Measurements from ENCODE around the gene KLHL14. TPM values are rescaled to one million over a fixed set of nuclear protein-coding genes. Genes with fewer than 3 reads are reported as not detected.
"Not testable (repeated sequence)": the region's sequence is repeated elsewhere in the genome, so short reads cannot be mapped to it uniquely, and the experiment has no call there.

KLHL14 gene
- total and polyA plus RNA-seq, 2 donors (not counting 1 experiment from before 2014, with no cell fraction given), result 18.5 to 42.5 TPM

DNA sequence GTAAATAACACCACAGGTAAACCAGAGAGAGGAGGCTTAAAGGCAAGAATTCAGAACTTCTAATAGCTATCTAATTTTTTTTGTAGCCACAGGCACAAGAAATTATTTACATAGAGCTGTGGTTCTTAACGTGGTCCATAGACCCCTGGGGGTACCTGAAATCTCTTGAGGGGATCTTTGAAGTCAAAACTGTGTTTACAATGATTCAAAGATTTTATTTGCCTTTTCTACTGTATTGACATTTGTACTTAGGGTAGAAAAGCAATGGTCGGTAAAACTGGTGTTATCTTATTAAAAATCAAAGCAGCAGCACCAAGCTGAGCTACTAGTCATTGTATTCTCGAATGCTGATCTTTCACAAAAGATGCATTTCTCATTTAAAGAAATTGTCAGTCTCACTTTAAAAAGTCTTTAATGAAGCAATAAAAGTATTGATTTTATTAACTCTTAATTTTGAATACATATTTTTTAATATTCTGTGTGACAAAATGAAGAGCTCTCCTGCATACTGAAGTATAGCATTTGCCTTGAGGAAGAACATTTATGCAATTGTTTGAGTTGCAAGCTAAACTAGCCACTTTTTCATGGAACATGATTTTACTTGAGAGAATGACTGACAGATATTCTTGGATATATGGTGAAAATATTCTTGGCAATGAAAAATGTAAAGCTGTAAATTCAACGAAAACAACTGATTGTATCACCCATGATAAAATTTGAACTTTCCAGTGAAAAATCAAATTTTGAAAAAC, 25.6 kb upstream of the KLHL14 start:
- Histone ChIP-seq H3K9ac (ENCODE audit: low read length) (no peak overlapping the region), H3K36me3 (replicated peaks in 1 of 2; ENCODE audit: control extremely low read depth in 1 of 2, control insufficient read depth in 1 of 2, extremely low read depth in 1 of 2, insufficient read depth in 2 of 2, low read length in 1 of 2) (no peaks in the 10 kb centered on the region), H4K20me1 (ENCODE audit: control insufficient read depth, insufficient read depth, low read length, poor library complexity, severe bottlenecking) (no peaks in the 10 kb centered on the region), H3K27ac (ENCODE audit: low read length in 2 of 2) (no peak overlapping the region), H2AFZ (ENCODE audit: insufficient read depth, low read depth, low read length, poor library complexity, severe bottlenecking) (no peak overlapping the region), H3K79me2 (ENCODE audit: control insufficient read depth, insufficient read depth, low read length) (no peaks in the 10 kb centered on the region), H3K4me2 (replicated peaks; ENCODE audit: low read depth, low read length, poor library complexity, severe bottlenecking) (no peak overlapping the region), H3K9me3 (ENCODE audit: control extremely low read depth in 1 of 3, control insufficient read depth in 2 of 3, insufficient read depth in 1 of 3, low read length in 2 of 3) (peaks cover 2 to 11% (median 7%) of the 10 kb centered on the region in 3 donors), H3K4me1 (ENCODE audit: control insufficient read depth in 2 of 2, insufficient read depth in 2 of 2, low read length in 2 of 2) (peaks cover 32 to 34% of the 10 kb centered on the region in 2 donors), H3K27me3 (replicated peaks in 1 of 4; ENCODE audit: control extremely low read depth in 1 of 4, control insufficient read depth in 3 of 4, insufficient read depth in 4 of 4, low read length in 3 of 4) (no peaks in the 10 kb centered on the region), H3K4me3 (ENCODE audit: control extremely low read depth in 1 of 5, extremely low read depth in 1 of 5, insufficient read depth in 1 of 5, low read depth in 2 of 5, low read length in 4 of 5) (no peak overlapping the region)
- Mint-ChIP-seq H3K9me3 (ENCODE audit: insufficient read depth) (peaks cover 5% of the 10 kb centered on the region), H3K27me3 (no peaks in the 10 kb centered on the region), H3K27ac (no peak overlapping the region), H3K4me1 (peaks cover 55% of the 10 kb centered on the region), H3K4me3 (no peak overlapping the region)
- no CpG with 5 or more reads among the region's 4 CpGs for WGBS (ENCODE audit: insufficient coverage)
- ChIA-PET CTCF (interaction anchor here (0.8 to 2.1 kb wide), 6 partner anchors 14 to 125 kb away, joined by 3 to 9 read pairs (median 4); no protein-coding TSS in a partner anchor), POLR2A (interaction anchor here (0.6 kb wide), 1 partner anchor 69 kb away, joined by 3 read pairs; no protein-coding TSS in a partner anchor)
- intact Hi-C loops (cut with micrococcal nuclease), result no loop called here
- no peak for ATAC-seq (ENCODE audit: low read depth)
- TF ChIP-seq, protein P1, sequence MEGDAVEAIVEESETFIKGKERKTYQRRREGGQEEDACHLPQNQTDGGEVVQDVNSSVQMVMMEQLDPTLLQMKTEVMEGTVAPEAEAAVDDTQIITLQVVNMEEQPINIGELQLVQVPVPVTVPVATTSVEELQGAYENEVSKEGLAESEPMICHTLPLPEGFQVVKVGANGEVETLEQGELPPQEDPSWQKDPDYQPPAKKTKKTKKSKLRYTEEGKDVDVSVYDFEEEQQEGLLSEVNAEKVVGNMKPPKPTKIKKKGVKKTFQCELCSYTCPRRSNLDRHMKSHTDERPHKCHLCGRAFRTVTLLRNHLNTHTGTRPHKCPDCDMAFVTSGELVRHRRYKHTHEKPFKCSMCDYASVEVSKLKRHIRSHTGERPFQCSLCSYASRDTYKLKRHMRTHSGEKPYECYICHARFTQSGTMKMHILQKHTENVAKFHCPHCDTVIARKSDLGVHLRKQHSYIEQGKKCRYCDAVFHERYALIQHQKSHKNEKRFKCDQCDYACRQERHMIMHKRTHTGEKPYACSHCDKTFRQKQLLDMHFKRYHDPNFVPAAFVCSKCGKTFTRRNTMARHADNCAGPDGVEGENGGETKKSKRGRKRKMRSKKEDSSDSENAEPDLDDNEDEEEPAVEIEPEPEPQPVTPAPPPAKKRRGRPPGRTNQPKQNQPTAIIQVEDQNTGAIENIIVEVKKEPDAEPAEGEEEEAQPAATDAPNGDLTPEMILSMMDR (IDR thresholded peaks at IDR 0.05), result no peak
- no peak for TF ChIP-seq EZH2 (IDR thresholded peaks at IDR 0.05; ENCODE audit: borderline replicate concordance, insufficient read depth, low read depth, low read length, poor library complexity, severe bottlenecking)
- DNase-seq, result no peak

DNA sequence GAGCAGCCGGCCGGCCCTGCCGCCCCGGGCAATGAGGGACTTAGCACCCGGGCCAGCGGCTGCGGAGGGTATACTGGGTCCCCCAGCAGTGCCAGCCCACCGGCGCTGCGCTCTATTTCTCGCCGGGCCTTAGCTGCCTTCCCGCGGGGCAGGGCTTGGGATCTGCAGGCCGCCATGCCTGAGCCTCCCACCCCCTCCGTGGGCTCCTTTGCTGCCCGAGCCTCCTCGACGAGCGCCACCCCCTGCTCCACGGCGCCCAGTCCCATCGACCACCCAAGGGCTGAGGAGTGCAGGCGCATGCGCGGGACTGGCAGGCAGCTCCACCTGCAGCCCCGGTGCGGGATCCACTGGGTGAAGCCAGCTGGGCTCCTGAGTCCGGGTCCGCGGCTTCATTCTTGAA, 21.8 kb upstream of the KLHL14 start:
- H3K27me3 ChIP-seq (replicated peaks in 1 of 4; ENCODE audit: control extremely low read depth in 1 of 4, control insufficient read depth in 3 of 4, insufficient read depth in 4 of 4, low read length in 3 of 4); H4K20me1 ChIP-seq (ENCODE audit: control insufficient read depth, insufficient read depth, low read length, poor library complexity, severe bottlenecking); H3K9me3 Mint-ChIP-seq (ENCODE audit: insufficient read depth); H3K27ac Mint-ChIP-seq; H3K36me3 ChIP-seq (replicated peaks in 1 of 2; ENCODE audit: control extremely low read depth in 1 of 2, control insufficient read depth in 1 of 2, extremely low read depth in 1 of 2, insufficient read depth in 2 of 2, low read length in 1 of 2); intact Hi-C loops (cut with micrococcal nuclease); H3K27ac ChIP-seq (ENCODE audit: low read length in 2 of 2); POLR2A ChIA-PET; H3K4me2 ChIP-seq (replicated peaks; ENCODE audit: low read depth, low read length, poor library complexity, severe bottlenecking); H3K4me1 ChIP-seq (ENCODE audit: control insufficient read depth in 2 of 2, insufficient read depth in 2 of 2, low read length in 2 of 2); H3K4me3 ChIP-seq (ENCODE audit: control extremely low read depth in 1 of 5, extremely low read depth in 1 of 5, insufficient read depth in 1 of 5, low read depth in 2 of 5, low read length in 4 of 5); H3K79me2 ChIP-seq (ENCODE audit: control insufficient read depth, insufficient read depth, low read length); H3K27me3 Mint-ChIP-seq; H3K9ac ChIP-seq (ENCODE audit: low read length); ATAC-seq (ENCODE audit: low read depth); H3K4me3 Mint-ChIP-seq; DNase-seq; H2AFZ ChIP-seq (ENCODE audit: insufficient read depth, low read depth, low read length, poor library complexity, severe bottlenecking): not testable (repeated sequence)
- CTCF ChIA-PET, result interaction anchor here (0.9 kb wide), 1 partner anchor 15 kb away, joined by 4 read pairs; no protein-coding TSS in a partner anchor
- H3K9me3 ChIP-seq (ENCODE audit: control extremely low read depth in 1 of 3, control insufficient read depth in 2 of 3, insufficient read depth in 1 of 3, low read length in 2 of 3), result peaks cover 2 to 11% (median 7%) of the 10 kb centered on the region in 3 donors
- 95% methylated on average over 24 of the region's 31 CpGs for WGBS (ENCODE audit: insufficient coverage)
- peaks cover 22% of the 10 kb centered on the region for H3K4me1 Mint-ChIP-seq
